ENCODE data around the gene SWSAP1. TPM values are rescaled to one million over a fixed set of nuclear protein-coding genes. Genes with fewer than 3 reads are reported as not detected.
"Not testable (repeated sequence)": the region's sequence is repeated elsewhere in the genome, so short reads cannot be mapped to it uniquely, and the experiment has no call there.

The SWSAP1 gene
- total RNA-seq, 1 experiment from 2014 or later, result 3.9 TPM

GRCh38 chr19:11405846-11406643 is 31.6 kb downstream of the SWSAP1 start:
- H3K27me3 Mint-ChIP-seq (ENCODE audit: insufficient read depth, unreplicated experiment), result no peaks in the 10 kb centered on the region
- DNase-seq, result no peak
- Histone ChIP-seq H3K27me3 (replicated peaks; ENCODE audit: control insufficient read depth, insufficient read depth, low read length) (no peaks in the 10 kb centered on the region), H3K4me3 (ENCODE audit: low read depth, low read length) (no peak overlapping the region), H3K36me3 (ENCODE audit: control insufficient read depth, insufficient read depth, low read length) (no peaks in the 10 kb centered on the region; the same call in 1 of the 2 replicates), H3K4me1 (no peaks in the 10 kb centered on the region), H3K9me3 (no peaks in the 10 kb centered on the region)
- CTCF ChIA-PET, result interaction anchor here (1.4 kb wide), 1 partner anchor 31 kb away, joined by 3 read pairs; no protein-coding TSS in a partner anchor
- H3K4me1 Mint-ChIP-seq (ENCODE audit: low read depth, unreplicated experiment), result no peaks in the 10 kb centered on the region
- POLR2A ChIA-PET, result interaction anchor here (1.0 kb wide), 1 partner anchor 25 kb away, joined by 5 read pairs; no protein-coding TSS in a partner anchor
- no TSS peak for BruUV-seq (replicated peaks)
- peaks cover 14% of the 10 kb centered on the region for H3K36me3 Mint-ChIP-seq (ENCODE audit: insufficient read depth, unreplicated experiment)
- no peak overlapping the region for H3K27ac Mint-ChIP-seq (ENCODE audit: unreplicated experiment)
- intact Hi-C loops (cut with micrococcal nuclease; ENCODE audit: unreplicated experiment), result no loop called here
- H3K9me3 Mint-ChIP-seq (ENCODE audit: unreplicated experiment), result no peaks in the 10 kb centered on the region
- TF ChIP-seq, protein P1, sequence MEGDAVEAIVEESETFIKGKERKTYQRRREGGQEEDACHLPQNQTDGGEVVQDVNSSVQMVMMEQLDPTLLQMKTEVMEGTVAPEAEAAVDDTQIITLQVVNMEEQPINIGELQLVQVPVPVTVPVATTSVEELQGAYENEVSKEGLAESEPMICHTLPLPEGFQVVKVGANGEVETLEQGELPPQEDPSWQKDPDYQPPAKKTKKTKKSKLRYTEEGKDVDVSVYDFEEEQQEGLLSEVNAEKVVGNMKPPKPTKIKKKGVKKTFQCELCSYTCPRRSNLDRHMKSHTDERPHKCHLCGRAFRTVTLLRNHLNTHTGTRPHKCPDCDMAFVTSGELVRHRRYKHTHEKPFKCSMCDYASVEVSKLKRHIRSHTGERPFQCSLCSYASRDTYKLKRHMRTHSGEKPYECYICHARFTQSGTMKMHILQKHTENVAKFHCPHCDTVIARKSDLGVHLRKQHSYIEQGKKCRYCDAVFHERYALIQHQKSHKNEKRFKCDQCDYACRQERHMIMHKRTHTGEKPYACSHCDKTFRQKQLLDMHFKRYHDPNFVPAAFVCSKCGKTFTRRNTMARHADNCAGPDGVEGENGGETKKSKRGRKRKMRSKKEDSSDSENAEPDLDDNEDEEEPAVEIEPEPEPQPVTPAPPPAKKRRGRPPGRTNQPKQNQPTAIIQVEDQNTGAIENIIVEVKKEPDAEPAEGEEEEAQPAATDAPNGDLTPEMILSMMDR (IDR thresholded peaks at IDR 0.05; ENCODE audit: insufficient read depth in 1 of 2, low read depth in 1 of 2, low read length in 1 of 2, severe bottlenecking in 1 of 2, unreplicated experiment in 1 of 2), result no peak
- H3K4me3 Mint-ChIP-seq (ENCODE audit: unreplicated experiment), result no peak overlapping the region

DNA sequence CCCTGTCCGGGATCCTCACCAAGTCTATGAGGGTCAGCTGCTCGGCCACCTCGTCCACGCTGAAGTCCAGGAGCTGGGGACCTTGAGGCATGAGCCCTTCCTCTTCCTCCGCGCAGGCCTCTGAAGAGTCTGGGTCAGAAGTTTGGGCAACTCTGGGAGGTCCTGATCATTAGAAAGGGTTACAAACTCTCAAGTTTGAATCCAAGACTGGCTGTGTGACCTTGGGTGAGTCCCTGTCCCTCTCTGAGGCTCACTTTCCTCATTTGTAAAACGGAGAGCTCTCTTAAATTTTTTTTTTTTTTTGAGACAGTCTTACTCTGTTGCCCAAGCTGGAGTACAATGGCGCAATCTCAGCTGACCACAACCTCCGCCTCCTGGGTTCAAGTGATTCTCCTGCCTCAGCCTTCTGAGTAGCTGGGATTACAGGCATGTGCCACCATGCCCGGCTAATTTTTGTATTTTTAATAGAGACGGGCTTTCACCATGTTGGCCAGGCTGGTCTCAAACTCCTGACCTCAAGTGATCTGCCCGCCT is 32.3 kb downstream of the SWSAP1 start:
- H3K4me1 ChIP-seq; POLR2A ChIA-PET; H3K9me3 Mint-ChIP-seq (ENCODE audit: unreplicated experiment); intact Hi-C loops (cut with micrococcal nuclease; ENCODE audit: unreplicated experiment); H3K4me1 Mint-ChIP-seq (ENCODE audit: low read depth, unreplicated experiment); DNase-seq; H3K27me3 ChIP-seq (replicated peaks; ENCODE audit: control insufficient read depth, insufficient read depth, low read length); BruUV-seq (replicated peaks); H3K36me3 ChIP-seq (ENCODE audit: control insufficient read depth, insufficient read depth, low read length); H3K9me3 ChIP-seq; H3K4me3 Mint-ChIP-seq (ENCODE audit: unreplicated experiment); H3K27me3 Mint-ChIP-seq (ENCODE audit: insufficient read depth, unreplicated experiment); H3K27ac Mint-ChIP-seq (ENCODE audit: unreplicated experiment); H3K4me3 ChIP-seq (ENCODE audit: low read depth, low read length): not testable (repeated sequence)
- CTCF ChIA-PET, result interaction anchor here (0.6 to 1.4 kb wide), 3 partner anchors 20 to 32 kb away, joined by 3 to 6 read pairs (median 3); no protein-coding TSS in a partner anchor
- peaks cover 12% of the 10 kb centered on the region for H3K36me3 Mint-ChIP-seq (ENCODE audit: insufficient read depth, unreplicated experiment)

GRCh38 chr19:11408591-11408990 is 34.1 kb downstream of the SWSAP1 start:
- BruUV-seq (replicated peaks), result no TSS peak
- no peaks in the 10 kb centered on the region for H3K9me3 Mint-ChIP-seq (ENCODE audit: unreplicated experiment)
- H3K36me3 Mint-ChIP-seq (ENCODE audit: insufficient read depth, unreplicated experiment), result peaks cover 12% of the 10 kb centered on the region
- Histone ChIP-seq H3K27me3 (replicated peaks; ENCODE audit: control insufficient read depth, insufficient read depth, low read length) (no peaks in the 10 kb centered on the region), H3K4me3 (ENCODE audit: low read depth, low read length) (no peak overlapping the region), H3K36me3 (ENCODE audit: control insufficient read depth, insufficient read depth, low read length) (no peaks in the 10 kb centered on the region), H3K9me3 (no peaks in the 10 kb centered on the region), H3K4me1 (no peaks in the 10 kb centered on the region)
- CTCF ChIA-PET, result no interaction called here
- intact Hi-C loops (cut with micrococcal nuclease; ENCODE audit: unreplicated experiment), result no loop called here
- no peak for DNase-seq
- no peak overlapping the region for H3K27ac Mint-ChIP-seq (ENCODE audit: unreplicated experiment)
- POLR2A ChIA-PET, result no interaction called here
- no peaks in the 10 kb centered on the region for H3K4me1 Mint-ChIP-seq (ENCODE audit: low read depth, unreplicated experiment)
- TF ChIP-seq, protein P1 (IDR thresholded peaks at IDR 0.05; ENCODE audit: insufficient read depth in 1 of 2, low read depth in 1 of 2, low read length in 1 of 2, severe bottlenecking in 1 of 2, unreplicated experiment in 1 of 2), result no peak
- no peaks in the 10 kb centered on the region for H3K27me3 Mint-ChIP-seq (ENCODE audit: insufficient read depth, unreplicated experiment)
- no peak overlapping the region for H3K4me3 Mint-ChIP-seq (ENCODE audit: unreplicated experiment)

Data from Caco-2 (cell line).